HEK293 (cell line): Measurements from ENCODE around the gene PAK2.

Source experiments
- GLI4 ChIP-seq: fragments of 450-650 bp; formaldehyde crosslinking; IDR thresholded peaks from 2 replicates; pipeline ENCODE4 v1.5.1; 2016; ENCODE audit warnings: missing biosample characterization, missing genetic modification characterization
- IKZF3 ChIP-seq: fragments of 450-650 bp; IDR thresholded peaks from 2 replicates; pipeline ENCODE4 v1.5.0; 2018; ENCODE audit warnings: missing biosample characterization, mild to moderate bottlenecking, missing genetic modification characterization, moderate library complexity
- MZF1 ChIP-seq: fragments of 450-650 bp; formaldehyde crosslinking; IDR thresholded peaks from 2 replicates; pipeline ENCODE4 v1.5.1; 2017; ENCODE audit warnings: missing biosample characterization, missing genetic modification characterization, borderline replicate concordance
- SCRT1 ChIP-seq: fragments of 450-650 bp; formaldehyde crosslinking; IDR thresholded peaks from 2 replicates; pipeline ENCODE4 v1.5.1; 2016; ENCODE audit warnings: missing biosample characterization, missing genetic modification characterization, borderline replicate concordance
- SP7 ChIP-seq: fragments of 450-650 bp; formaldehyde crosslinking; IDR thresholded peaks from 2 replicates; pipeline ENCODE4 v1.5.1; 2016; ENCODE audit warnings: missing biosample characterization, missing genetic modification characterization
- ZBTB20 ChIP-seq: fragments of 450-650 bp; formaldehyde crosslinking; IDR thresholded peaks from 2 replicates; pipeline ENCODE4 v1.5.1; 2016; ENCODE audit warnings: missing biosample characterization, missing genetic modification characterization
- ZEB2 ChIP-seq: fragments of 450-650 bp; formaldehyde crosslinking; IDR thresholded peaks from 2 replicates; pipeline ENCODE4 v1.5.1; 2016; ENCODE audit warnings: missing biosample characterization, missing genetic modification characterization
- ZFP41 ChIP-seq: fragments of 450-650 bp; formaldehyde crosslinking; IDR thresholded peaks from 2 replicates; pipeline ENCODE4 v1.5.1; 2016; ENCODE audit warnings: missing biosample characterization, missing genetic modification characterization, borderline replicate concordance
- ZNF146 ChIP-seq: fragments of 450-650 bp; formaldehyde crosslinking; IDR thresholded peaks from 2 replicates; pipeline ENCODE4 v1.5.1; 2016; ENCODE audit warnings: missing biosample characterization, missing genetic modification characterization
- ZNF16 ChIP-seq: fragments of 450-650 bp; formaldehyde crosslinking; IDR thresholded peaks from 2 replicates; pipeline ENCODE4 v1.5.1; 2016; ENCODE audit warnings: low read depth, missing biosample characterization, missing genetic modification characterization
- ZNF169 ChIP-seq: fragments of 450-650 bp; formaldehyde crosslinking; IDR thresholded peaks from 2 replicates; pipeline ENCODE4 v1.5.1; 2016; ENCODE audit warnings: missing biosample characterization, missing genetic modification characterization
- ZNF2 ChIP-seq: fragments of 450-650 bp; formaldehyde crosslinking; IDR thresholded peaks from 2 replicates; pipeline ENCODE4 v1.5.1; 2016; ENCODE audit warnings: missing biosample characterization, missing genetic modification characterization
- ZNF24 ChIP-seq: fragments of 450-650 bp; formaldehyde crosslinking; IDR thresholded peaks from 2 replicates; pipeline ENCODE4 v1.5.1; 2016; ENCODE audit warnings: missing biosample characterization, missing genetic modification characterization
- ZNF292 ChIP-seq: fragments of 450-650 bp; formaldehyde crosslinking; IDR thresholded peaks from 2 replicates; pipeline ENCODE4 v1.5.1; 2016; ENCODE audit warnings: low read depth, missing biosample characterization, missing genetic modification characterization, borderline replicate concordance
- ZNF311 ChIP-seq: fragments of 450-650 bp; formaldehyde crosslinking; IDR thresholded peaks from 2 replicates; pipeline ENCODE4 v1.5.1; 2017; ENCODE audit warnings: missing biosample characterization, missing genetic modification characterization, borderline replicate concordance
- ZNF324 ChIP-seq: fragments of 450-650 bp; formaldehyde crosslinking; IDR thresholded peaks from 2 replicates; pipeline ENCODE4 v1.5.1; 2016; ENCODE audit warnings: missing biosample characterization, missing genetic modification characterization
- ZNF433 ChIP-seq: fragments of 450-650 bp; formaldehyde crosslinking; IDR thresholded peaks from 2 replicates; pipeline ENCODE4 v1.5.1; 2016; ENCODE audit warnings: missing biosample characterization, missing genetic modification characterization, low read depth
- ZNF529 ChIP-seq: fragments of 450-650 bp; formaldehyde crosslinking; IDR thresholded peaks from 2 replicates; pipeline ENCODE4 v1.5.1; 2017; ENCODE audit warnings: missing genetic modification characterization, missing biosample characterization; ENCODE audit not compliant: insufficient replicate concordance
- ZNF548 ChIP-seq: fragments of 450-650 bp; formaldehyde crosslinking; IDR thresholded peaks from 2 replicates; pipeline ENCODE4 v1.5.1; 2016; ENCODE audit warnings: missing biosample characterization, missing genetic modification characterization
- ZNF549 ChIP-seq: fragments of 450-650 bp; IDR thresholded peaks from 2 replicates; pipeline ENCODE4 v1.5.1; 2018; ENCODE audit warnings: missing biosample characterization, missing genetic modification characterization, mild to moderate bottlenecking, inconsistent platforms, moderate library complexity
- ZNF558 ChIP-seq: fragments of 450-650 bp; formaldehyde crosslinking; IDR thresholded peaks from 2 replicates; pipeline ENCODE4 v1.5.1; 2016; ENCODE audit warnings: missing biosample characterization, missing genetic modification characterization
- ZNF561 ChIP-seq: fragments of 450-650 bp; IDR thresholded peaks from 2 replicates; pipeline ENCODE4 v1.5.1; 2018; ENCODE audit warnings: missing biosample characterization, missing genetic modification characterization, borderline replicate concordance
- ZNF596 ChIP-seq: fragments of 450-650 bp; IDR thresholded peaks from 2 replicates; pipeline ENCODE4 v1.5.0; 2018; ENCODE audit warnings: missing biosample characterization, mild to moderate bottlenecking, missing genetic modification characterization, moderate library complexity
- ZNF600 ChIP-seq: fragments of 450-650 bp; formaldehyde crosslinking; IDR thresholded peaks from 2 replicates; pipeline ENCODE4 v1.5.1; 2016; ENCODE audit warnings: missing biosample characterization, missing genetic modification characterization
- ZNF610 ChIP-seq: fragments of 450-650 bp; formaldehyde crosslinking; IDR thresholded peaks from 2 replicates; pipeline ENCODE4 v1.5.1; 2016; ENCODE audit warnings: missing biosample characterization, missing genetic modification characterization, borderline replicate concordance
- ZNF624 ChIP-seq: fragments of 450-650 bp; formaldehyde crosslinking; IDR thresholded peaks from 2 replicates; pipeline ENCODE4 v1.5.1; 2017; ENCODE audit warnings: missing biosample characterization, missing genetic modification characterization
- ZNF677 ChIP-seq: fragments of 450-650 bp; IDR thresholded peaks from 2 replicates; pipeline ENCODE4 v1.5.0; 2018; ENCODE audit warnings: missing biosample characterization, mild to moderate bottlenecking, missing genetic modification characterization, moderate library complexity
- ZNF830 ChIP-seq: fragments of 450-650 bp; IDR thresholded peaks from 2 replicates; pipeline ENCODE4 v1.5.0; 2018; ENCODE audit warnings: missing biosample characterization, missing genetic modification characterization, low read depth, mild to moderate bottlenecking, moderate library complexity
- ZSCAN30 ChIP-seq: fragments of 450-650 bp; IDR thresholded peaks from 2 replicates; pipeline ENCODE4 v1.5.1; 2018; ENCODE audit warnings: missing biosample characterization, mild to moderate bottlenecking, missing genetic modification characterization, moderate library complexity
- TF ChIP-seq, protein P1 (sequence below): fragments of 450-650 bp; formaldehyde crosslinking; IDR thresholded peaks from 2 replicates; pipeline ENCODE4 v1.5.1; 2016; ENCODE audit warnings: missing biosample characterization, missing genetic modification characterization
- TF ChIP-seq, protein P2 (sequence below): fragments of 450-650 bp; formaldehyde crosslinking; IDR thresholded peaks from 2 replicates; pipeline ENCODE4 v1.5.1; 2016; ENCODE audit warnings: missing biosample characterization, missing genetic modification characterization
- TF ChIP-seq, protein P3 (sequence below): fragments of 450-650 bp; formaldehyde crosslinking; IDR thresholded peaks from 2 replicates; pipeline ENCODE4 v1.5.1; 2016; ENCODE audit warnings: missing biosample characterization, missing genetic modification characterization
- TF ChIP-seq, protein P4 (sequence below): sonication (generic); formaldehyde crosslinking; IDR thresholded peaks from 2 replicates; pipeline ENCODE4 v1.8.1; 2022; ENCODE audit warnings: mild to moderate bottlenecking, moderate library complexity, missing genetic modification reagents
- TF ChIP-seq, protein P5 (sequence below): fragments of 450-650 bp; formaldehyde crosslinking; IDR thresholded peaks from 2 replicates; pipeline ENCODE4 v1.5.1; 2016; ENCODE audit warnings: missing biosample characterization, missing genetic modification characterization

The PAK2 gene

DNA sequence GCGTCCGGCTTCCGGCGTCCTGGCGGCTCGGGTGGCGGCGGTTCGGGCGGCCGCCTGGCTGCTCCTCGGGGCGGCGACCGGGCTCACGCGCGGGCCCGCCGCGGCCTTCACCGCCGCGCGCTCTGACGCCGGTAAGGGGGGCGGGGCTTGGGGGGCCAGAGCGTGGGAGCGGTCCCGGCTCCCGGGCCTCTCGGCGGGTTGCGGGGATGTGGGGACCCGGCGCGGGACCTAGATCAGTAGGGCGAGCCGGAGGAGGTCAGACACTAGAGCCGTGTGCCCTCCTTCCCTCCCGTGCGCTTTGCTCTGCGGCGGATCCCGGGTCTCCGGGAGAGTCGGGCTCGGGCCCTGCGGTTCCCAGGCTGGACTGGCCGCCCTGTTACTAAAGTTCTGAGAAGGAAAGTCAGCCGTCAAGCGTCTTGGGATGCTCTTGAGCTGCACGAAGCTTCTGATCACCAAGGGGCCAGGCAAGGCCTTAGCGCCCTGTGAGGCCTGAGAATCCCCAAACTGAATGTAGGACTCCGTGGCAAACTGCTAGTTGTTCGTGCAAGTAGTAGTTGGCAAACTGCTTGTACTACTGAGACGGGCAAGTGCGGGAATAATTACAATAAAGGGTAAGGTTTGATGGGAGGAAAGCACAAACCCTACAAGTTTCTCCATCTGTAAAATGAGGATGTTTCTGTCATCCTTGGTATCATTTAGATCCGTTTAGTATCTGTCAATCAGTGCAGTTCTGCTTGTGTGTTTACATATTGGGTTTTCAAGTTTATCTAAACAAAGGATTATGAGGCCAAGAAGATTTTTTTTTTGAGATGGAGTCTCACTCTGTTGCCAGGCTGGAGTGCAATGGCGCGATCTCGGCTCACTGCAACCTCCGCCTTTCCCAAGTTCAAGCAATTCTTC, 26.9 kb upstream of the PAK2 start (continued):
- no peak for TF ChIP-seq SCRT1 (tag by site-specific recombination)
- 0 out of 2 replicates have a peak, but pooled peaks have one; percentile 4 for TF ChIP-seq ZSCAN30 (tag by site-specific recombination)
- no peak for TF ChIP-seq ZNF169 (tag by site-specific recombination)
- TF ChIP-seq ZEB2: 0 out of 2 replicates have a peak, but pooled peaks have one; percentile 14
- no peak for TF ChIP-seq ZFP41 (tag by site-specific recombination)
- TF ChIP-seq SP7 (tag by site-specific recombination): no peak
- TF ChIP-seq ZNF549 (tag by site-specific recombination): no peak
- no peak for TF ChIP-seq ZNF433 (tag by site-specific recombination)
- TF ChIP-seq, protein P1, sequence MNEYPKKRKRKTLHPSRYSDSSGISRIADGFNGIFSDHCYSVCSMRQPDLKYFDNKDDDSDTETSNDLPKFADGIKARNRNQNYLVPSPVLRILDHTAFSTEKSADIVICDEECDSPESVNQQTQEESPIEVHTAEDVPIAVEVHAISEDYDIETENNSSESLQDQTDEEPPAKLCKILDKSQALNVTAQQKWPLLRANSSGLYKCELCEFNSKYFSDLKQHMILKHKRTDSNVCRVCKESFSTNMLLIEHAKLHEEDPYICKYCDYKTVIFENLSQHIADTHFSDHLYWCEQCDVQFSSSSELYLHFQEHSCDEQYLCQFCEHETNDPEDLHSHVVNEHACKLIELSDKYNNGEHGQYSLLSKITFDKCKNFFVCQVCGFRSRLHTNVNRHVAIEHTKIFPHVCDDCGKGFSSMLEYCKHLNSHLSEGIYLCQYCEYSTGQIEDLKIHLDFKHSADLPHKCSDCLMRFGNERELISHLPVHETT: no peak
- TF ChIP-seq ZNF146 (tag by site-specific recombination): no peak
- TF ChIP-seq IKZF3 (tag by site-specific recombination): no peak
- no peak for TF ChIP-seq ZNF24 (tag by site-specific recombination)
- no peak for TF ChIP-seq ZNF561 (tag by site-specific recombination)
- TF ChIP-seq, protein P2, sequence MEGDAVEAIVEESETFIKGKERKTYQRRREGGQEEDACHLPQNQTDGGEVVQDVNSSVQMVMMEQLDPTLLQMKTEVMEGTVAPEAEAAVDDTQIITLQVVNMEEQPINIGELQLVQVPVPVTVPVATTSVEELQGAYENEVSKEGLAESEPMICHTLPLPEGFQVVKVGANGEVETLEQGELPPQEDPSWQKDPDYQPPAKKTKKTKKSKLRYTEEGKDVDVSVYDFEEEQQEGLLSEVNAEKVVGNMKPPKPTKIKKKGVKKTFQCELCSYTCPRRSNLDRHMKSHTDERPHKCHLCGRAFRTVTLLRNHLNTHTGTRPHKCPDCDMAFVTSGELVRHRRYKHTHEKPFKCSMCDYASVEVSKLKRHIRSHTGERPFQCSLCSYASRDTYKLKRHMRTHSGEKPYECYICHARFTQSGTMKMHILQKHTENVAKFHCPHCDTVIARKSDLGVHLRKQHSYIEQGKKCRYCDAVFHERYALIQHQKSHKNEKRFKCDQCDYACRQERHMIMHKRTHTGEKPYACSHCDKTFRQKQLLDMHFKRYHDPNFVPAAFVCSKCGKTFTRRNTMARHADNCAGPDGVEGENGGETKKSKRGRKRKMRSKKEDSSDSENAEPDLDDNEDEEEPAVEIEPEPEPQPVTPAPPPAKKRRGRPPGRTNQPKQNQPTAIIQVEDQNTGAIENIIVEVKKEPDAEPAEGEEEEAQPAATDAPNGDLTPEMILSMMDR (tag by site-specific recombination): no peak
- TF ChIP-seq ZNF548 (tag by site-specific recombination): no peak
- TF ChIP-seq ZNF324 (tag by site-specific recombination): no peak
- no peak for TF ChIP-seq GLI4
- peak; percentile 78 for TF ChIP-seq ZBTB20
- TF ChIP-seq, protein P3, sequence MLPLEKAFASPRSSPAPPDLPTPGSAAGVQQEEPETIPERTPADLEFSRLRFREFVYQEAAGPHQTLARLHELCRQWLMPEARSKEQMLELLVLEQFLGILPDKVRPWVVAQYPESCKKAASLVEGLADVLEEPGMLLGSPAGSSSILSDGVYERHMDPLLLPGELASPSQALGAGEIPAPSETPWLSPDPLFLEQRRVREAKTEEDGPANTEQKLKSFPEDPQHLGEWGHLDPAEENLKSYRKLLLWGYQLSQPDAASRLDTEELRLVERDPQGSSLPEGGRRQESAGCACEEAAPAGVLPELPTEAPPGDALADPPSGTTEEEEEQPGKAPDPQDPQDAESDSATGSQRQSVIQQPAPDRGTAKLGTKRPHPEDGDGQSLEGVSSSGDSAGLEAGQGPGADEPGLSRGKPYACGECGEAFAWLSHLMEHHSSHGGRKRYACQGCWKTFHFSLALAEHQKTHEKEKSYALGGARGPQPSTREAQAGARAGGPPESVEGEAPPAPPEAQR (tag by site-specific recombination): no peak
- no peak for TF ChIP-seq ZNF529
- TF ChIP-seq ZNF830 (tag by site-specific recombination): no peak
- TF ChIP-seq, protein P4, sequence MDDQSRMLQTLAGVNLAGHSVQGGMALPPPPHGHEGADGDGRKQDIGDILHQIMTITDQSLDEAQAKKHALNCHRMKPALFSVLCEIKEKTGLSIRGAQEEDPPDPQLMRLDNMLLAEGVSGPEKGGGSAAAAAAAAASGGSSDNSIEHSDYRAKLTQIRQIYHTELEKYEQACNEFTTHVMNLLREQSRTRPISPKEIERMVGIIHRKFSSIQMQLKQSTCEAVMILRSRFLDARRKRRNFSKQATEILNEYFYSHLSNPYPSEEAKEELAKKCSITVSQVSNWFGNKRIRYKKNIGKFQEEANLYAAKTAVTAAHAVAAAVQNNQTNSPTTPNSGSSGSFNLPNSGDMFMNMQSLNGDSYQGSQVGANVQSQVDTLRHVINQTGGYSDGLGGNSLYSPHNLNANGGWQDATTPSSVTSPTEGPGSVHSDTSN (CRISPR knock-in tag): no peak
- TF ChIP-seq ZNF292 (tag by site-specific recombination): no peak
- no peak for TF ChIP-seq ZNF677 (tag by site-specific recombination)
- TF ChIP-seq ZNF2 (tag by site-specific recombination): no peak
- no peak for TF ChIP-seq ZNF596 (tag by site-specific recombination)
- TF ChIP-seq ZNF624 (tag by site-specific recombination): no peak
- TF ChIP-seq ZNF558 (tag by site-specific recombination): no peak
- TF ChIP-seq, protein P5, sequence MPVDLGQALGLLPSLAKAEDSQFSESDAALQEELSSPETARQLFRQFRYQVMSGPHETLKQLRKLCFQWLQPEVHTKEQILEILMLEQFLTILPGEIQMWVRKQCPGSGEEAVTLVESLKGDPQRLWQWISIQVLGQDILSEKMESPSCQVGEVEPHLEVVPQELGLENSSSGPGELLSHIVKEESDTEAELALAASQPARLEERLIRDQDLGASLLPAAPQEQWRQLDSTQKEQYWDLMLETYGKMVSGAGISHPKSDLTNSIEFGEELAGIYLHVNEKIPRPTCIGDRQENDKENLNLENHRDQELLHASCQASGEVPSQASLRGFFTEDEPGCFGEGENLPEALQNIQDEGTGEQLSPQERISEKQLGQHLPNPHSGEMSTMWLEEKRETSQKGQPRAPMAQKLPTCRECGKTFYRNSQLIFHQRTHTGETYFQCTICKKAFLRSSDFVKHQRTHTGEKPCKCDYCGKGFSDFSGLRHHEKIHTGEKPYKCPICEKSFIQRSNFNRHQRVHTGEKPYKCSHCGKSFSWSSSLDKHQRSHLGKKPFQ (tag by site-specific recombination): no peak
- TF ChIP-seq ZNF16 (tag by site-specific recombination): no peak
- TF ChIP-seq ZNF600 (tag by site-specific recombination): peak; percentile 12
- TF ChIP-seq MZF1 (tag by site-specific recombination): no peak
- no peak for TF ChIP-seq ZNF311 (tag by site-specific recombination)
- TF ChIP-seq ZNF610 (tag by site-specific recombination): no peak
